GM12892 (cell line): ENCODE data around the gene AKAP12.

ENCODE experiments used
- POLR2A ChIP-seq: IDR thresholded peaks from 2 replicates; pipeline ENCODE4 v1.6.1; 2011; ENCODE audit warnings: low read depth, low read length, control low read depth
- POLR2AphosphoS5 ChIP-seq: IDR thresholded peaks from 2 replicates; pipeline ENCODE4 v1.6.1; 2011; ENCODE audit warnings: low read depth, low read length, control low read depth
- TAF1 ChIP-seq: IDR thresholded peaks from 2 replicates; pipeline ENCODE4 v1.6.1; 2011; ENCODE audit warnings: low read depth, mild to moderate bottlenecking, control low read depth, low read length, borderline replicate concordance

- TF ChIP-seq POLR2AphosphoS5 (no peak), TAF1 (no peak), POLR2A (no peak)
Observed at GRCh38 chr6:151384151-151384550, 144.4 kb downstream of the AKAP12 start.
